A549 (cell line): ENCODE measurements around the gene AP3B1. TPM values are rescaled to one million over a fixed set of nuclear protein-coding genes. Genes with fewer than 3 reads are reported as not detected.

Experiments
- ATAC-seq, 2 experiments: fragments of 200-7000 bp in 1 of 2; fragments of >200 bp in 1 of 2; cut with Nextera tagmentation in 1 of 2; cut with Tn5 transposase in 1 of 2; 3 replicates each; pipeline versions ENCODE4 v1.8.0 to v1.9.1; 2018 to 2020; ENCODE audit warnings: mild to moderate bottlenecking in 1 of 2, moderate library complexity in 1 of 2
- CTCF ChIA-PET: fragments of 300-600 bp; sonication (Branson Sonifier 250); formaldehyde crosslinking; extraction: SDS; loops from one replicate; lab custom pipeline; 2021; ENCODE audit warnings: antibody characterized with exemption, inconsistent platforms; lab: Yijun Ruan, JAX
- POLR2A ChIA-PET: fragments of 350-600 bp; formaldehyde crosslinking; extraction: SDS; loops from one replicate; lab custom pipeline; 2021; ENCODE audit warnings: antibody characterized with exemption, inconsistent platforms; lab: Yijun Ruan, JAX
- DNase-seq, 2 experiments: peaks; one replicate each; pipeline versions ENCODE4 v3.0.0 to v3.0.0-alpha.2; 2011 to 2016; ENCODE audit warnings: low read depth in 1 of 2, low spot score in 1 of 2
- FAIRE-seq: peaks from 2 replicates; lab custom pipeline; 2011; peaks lifted over from hg19 to GRCh38; lab: Jason Lieb, UNC
- H3K27ac ChIP-seq, 2 experiments: fragments of >200 bp; sonication (Bioruptor Twin); formaldehyde crosslinking; 3 replicates each; pipeline ENCODE4 v1.5.1; 2016 to 2017
- H3K4me1 ChIP-seq: fragments of >200 bp; sonication (Bioruptor Twin); formaldehyde crosslinking; 3 replicates; pipeline ENCODE4 v1.6.1; 2016
- H3K4me2 ChIP-seq: fragments of >200 bp; sonication (Bioruptor Twin); formaldehyde crosslinking; 3 replicates; pipeline ENCODE4 v1.6.1; 2016
- H3K4me3 ChIP-seq: fragments of >200 bp; sonication (Bioruptor Twin); formaldehyde crosslinking; 3 replicates; pipeline ENCODE4 v1.5.1; 2016
- H3K9me3 ChIP-seq: fragments of >200 bp; sonication (Bioruptor Twin); formaldehyde crosslinking; 3 replicates; pipeline ENCODE4 v1.6.1; 2016
- CBX8 ChIP-seq: fragments of 200-600 bp; sonication (generic); IDR thresholded peaks from 2 replicates; pipeline ENCODE4 v1.6.1; 2016
- CEBPB ChIP-seq, 2 experiments: fragments of >200 bp in 1 of 2; sonication (Bioruptor Twin) in 1 of 2; formaldehyde crosslinking in 1 of 2; IDR thresholded peaks; 2 replicates each; pipeline ENCODE4 v1.6.1; 2012 to 2016
- ESRRA ChIP-seq: fragments of 150-350 bp; IDR thresholded peaks from 2 replicates; pipeline ENCODE4 v1.6.1; 2014; ENCODE audit warnings: mild to moderate bottlenecking, low read length, borderline replicate concordance
- FOXS1 ChIP-seq: fragments of 250-450 bp; sonication (Bioruptor Pico); IDR thresholded peaks from 2 replicates; pipeline ENCODE4 v1.5.0; 2020; ENCODE audit warnings: mild to moderate bottlenecking, moderate library complexity
- HEYL ChIP-seq: fragments of 250-450 bp; sonication (Bioruptor Pico); IDR thresholded peaks from 2 replicates; pipeline ENCODE4 v1.8.0; 2021; ENCODE audit warnings: mild to moderate bottlenecking, moderate library complexity
- KDM5A ChIP-seq: fragments of 200-600 bp; sonication (generic); IDR thresholded peaks from 2 replicates; pipeline ENCODE4 v1.6.1; 2016; ENCODE audit warnings: antibody characterized with exemption, mild to moderate bottlenecking
- MYC ChIP-seq: IDR thresholded peaks from 2 replicates; pipeline ENCODE4 v1.6.1; 2012; ENCODE audit warnings: mild to moderate bottlenecking, inconsistent platforms, low read length, improper control_type of control experiment, borderline replicate concordance
- PHF8 ChIP-seq: fragments of 200-600 bp; sonication (generic); IDR thresholded peaks from 2 replicates; pipeline ENCODE4 v1.6.1; 2016; ENCODE audit warnings: low read depth, mild to moderate bottlenecking, antibody characterized with exemption, moderate library complexity, borderline replicate concordance
- RAD21 ChIP-seq, 2 experiments: fragments of >200 bp in 1 of 2; sonication (Bioruptor Twin) in 1 of 2; formaldehyde crosslinking in 1 of 2; IDR thresholded peaks in 1 of 2; conservative IDR thresholded peaks in 1 of 2; 2 replicates in 1 of 2; 3 replicates in 1 of 2; pipeline ENCODE4 v1.6.1; 2012 to 2018; ENCODE audit warnings: inconsistent platforms in 1 of 2
- RARB ChIP-seq: fragments of 250-450 bp; sonication (Bioruptor Pico); IDR thresholded peaks from 2 replicates; pipeline ENCODE4 v1.8.0; 2021; ENCODE audit warnings: mild to moderate bottlenecking, moderate library complexity
- RCOR1 ChIP-seq: fragments of 150-350 bp; IDR thresholded peaks from 2 replicates; pipeline ENCODE4 v1.6.1; 2014; ENCODE audit warnings: antibody characterized with exemption, low read length, low read depth
- RFX5 ChIP-seq: fragments of 450-650 bp; IDR thresholded peaks from 2 replicates; pipeline ENCODE4 v1.7.1; 2014; ENCODE audit warnings: antibody characterized with exemption, mild to moderate bottlenecking, moderate library complexity
- TFCP2L1 ChIP-seq: fragments of 250-450 bp; sonication (Bioruptor Pico); IDR thresholded peaks from 2 replicates; pipeline ENCODE4 v1.5.0; 2021; ENCODE audit warnings: mild to moderate bottlenecking
- ZFP36 ChIP-seq: fragments of 450-650 bp; IDR thresholded peaks from 2 replicates; pipeline ENCODE4 v1.6.1; 2014; ENCODE audit warnings: borderline replicate concordance; ENCODE audit not compliant: partially characterized antibody
- ZSCAN20 ChIP-seq: fragments of 250-450 bp; sonication (Bioruptor Pico); IDR thresholded peaks from 2 replicates; pipeline ENCODE4 v1.8.0; 2022; ENCODE audit warnings: mild to moderate bottlenecking, moderate library complexity
- WGBS: methylation state at CpG from one replicate; pipeline ENCODE4 v1.1.6; 2017; ENCODE audit errors: missing lambda C conversion rate; 5-methylcytosine and 5-hydroxymethylcytosine counted together
- polyA plus RNA-seq, 4 experiments: library from polyadenylated mRNA; depleted of rRNA in 3 of 4; stranded (reverse); fragments of >200 nt; fragmentation: RNase III in 1 of 4; extraction: RNeasy Plus Mini Kit Qiagen cat#74134 plus additional on column Dnase treatment in 1 of 4; gene quantifications; 2 replicates in 3 of 4; 3 replicates in 1 of 4; pipeline ENCODE4 v1.2.3, GENCODE V29; 2011 to 2017
- TF ChIP-seq, protein P1 (sequence below): IDR thresholded peaks from 2 replicates; pipeline ENCODE4 v1.6.1; 2012
- TF ChIP-seq, protein P2 (sequence below): IDR thresholded peaks from 2 replicates; pipeline ENCODE4 v1.6.1; 2012; ENCODE audit warnings: low read depth, borderline replicate concordance
- TF ChIP-seq, protein P3 (sequence below): IDR thresholded peaks from 2 replicates; pipeline ENCODE4 v1.6.1; 2012
- TF ChIP-seq, protein P4 (sequence below): fragments of 200-600 bp; sonication (generic); IDR thresholded peaks from 2 replicates; pipeline ENCODE4 v1.6.1; 2016; ENCODE audit warnings: antibody characterized with exemption, mild to moderate bottlenecking, moderate library complexity
- TF ChIP-seq, protein P5 (sequence below): fragments of >200 bp; sonication (Bioruptor Twin); formaldehyde crosslinking; IDR thresholded peaks from 3 replicates; pipeline ENCODE4 v1.6.1; 2016
- TF ChIP-seq, protein P6 (sequence below): fragments of 450-650 bp; IDR thresholded peaks from 2 replicates; pipeline ENCODE4 v1.6.1; 2014; ENCODE audit warnings: antibody characterized with exemption

AP3B1 gene
- polyA plus RNA-seq, 2 of the 4 experiments (the other 2 are of a cell fraction): 52.4 to 70.5 TPM

DNA sequence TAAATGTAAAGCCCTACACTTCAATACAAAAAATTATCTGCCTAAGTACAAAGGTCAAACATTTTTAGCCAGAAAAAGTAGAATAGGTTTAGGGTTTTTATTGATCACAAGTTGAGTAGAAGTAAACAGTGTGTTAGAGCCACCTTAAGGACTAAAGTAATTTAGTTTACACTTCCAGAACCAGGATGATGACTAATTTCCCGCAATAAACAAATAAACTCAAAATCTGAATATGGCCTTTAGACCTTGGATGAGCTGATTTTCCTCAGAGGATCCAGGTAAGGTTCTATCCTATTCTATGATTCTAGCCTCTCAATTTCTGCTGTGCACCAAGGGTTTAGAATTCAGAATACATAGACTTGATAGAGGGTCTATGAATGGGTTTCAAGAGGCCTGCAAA is 338.9 kb downstream of the AP3B1 start (continued):
- TF ChIP-seq, protein P1, sequence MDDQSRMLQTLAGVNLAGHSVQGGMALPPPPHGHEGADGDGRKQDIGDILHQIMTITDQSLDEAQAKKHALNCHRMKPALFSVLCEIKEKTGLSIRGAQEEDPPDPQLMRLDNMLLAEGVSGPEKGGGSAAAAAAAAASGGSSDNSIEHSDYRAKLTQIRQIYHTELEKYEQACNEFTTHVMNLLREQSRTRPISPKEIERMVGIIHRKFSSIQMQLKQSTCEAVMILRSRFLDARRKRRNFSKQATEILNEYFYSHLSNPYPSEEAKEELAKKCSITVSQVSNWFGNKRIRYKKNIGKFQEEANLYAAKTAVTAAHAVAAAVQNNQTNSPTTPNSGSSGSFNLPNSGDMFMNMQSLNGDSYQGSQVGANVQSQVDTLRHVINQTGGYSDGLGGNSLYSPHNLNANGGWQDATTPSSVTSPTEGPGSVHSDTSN: no peak
- TF ChIP-seq RFX5 (no peak), PHF8 (no peak), HEYL (no peak)
- TF ChIP-seq, all 56 proteins: peak for 0

DNA sequence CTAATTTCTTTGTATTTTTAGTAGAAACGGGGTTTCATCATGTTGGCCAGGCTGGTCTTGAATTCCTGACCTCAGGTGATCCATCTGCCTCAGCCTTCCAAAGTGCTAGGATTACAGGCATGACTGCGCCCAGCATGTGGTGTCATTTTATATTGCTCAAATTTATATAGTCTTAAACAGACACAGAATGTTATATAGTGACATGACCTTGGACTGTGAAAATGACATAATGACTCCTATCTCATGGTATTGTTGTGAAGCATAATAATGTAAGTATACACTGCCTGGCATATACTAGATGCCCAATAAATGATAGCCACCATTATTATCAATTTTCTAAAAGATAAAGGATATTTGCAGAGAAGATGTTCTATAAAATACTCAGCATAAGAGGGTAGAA is 341.1 kb downstream of the AP3B1 start:
- FAIRE-seq (no peak), DNase-seq (no peak), ATAC-seq (no peak)
- Histone ChIP-seq H3K4me2 (no peak overlapping the region), H3K4me3 (no peak overlapping the region), H3K27ac (no peak overlapping the region), H3K9me3 (peaks cover 3% of the 10 kb centered on the region; the same call in 1 of the 3 replicates), H3K4me1 (no peaks in the 10 kb centered on the region)
- TF ChIP-seq, protein P2, sequence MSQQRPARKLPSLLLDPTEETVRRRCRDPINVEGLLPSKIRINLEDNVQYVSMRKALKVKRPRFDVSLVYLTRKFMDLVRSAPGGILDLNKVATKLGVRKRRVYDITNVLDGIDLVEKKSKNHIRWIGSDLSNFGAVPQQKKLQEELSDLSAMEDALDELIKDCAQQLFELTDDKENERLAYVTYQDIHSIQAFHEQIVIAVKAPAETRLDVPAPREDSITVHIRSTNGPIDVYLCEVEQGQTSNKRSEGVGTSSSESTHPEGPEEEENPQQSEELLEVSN: no peak
- TF ChIP-seq CBX8: no peak
- no peak for TF ChIP-seq MYC
- TF ChIP-seq, protein P3, sequence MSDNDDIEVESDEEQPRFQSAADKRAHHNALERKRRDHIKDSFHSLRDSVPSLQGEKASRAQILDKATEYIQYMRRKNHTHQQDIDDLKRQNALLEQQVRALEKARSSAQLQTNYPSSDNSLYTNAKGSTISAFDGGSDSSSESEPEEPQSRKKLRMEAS: no peak
- TF ChIP-seq TFCP2L1 (CRISPR knock-in tag): no peak
- no peak for TF ChIP-seq PHF8
- TF ChIP-seq, protein P1: no peak
- WGBS: 62% methylated on average over 2 of the region's 2 CpGs
- CTCF ChIA-PET: no interaction called here
- POLR2A ChIA-PET: no interaction called here

DNA sequence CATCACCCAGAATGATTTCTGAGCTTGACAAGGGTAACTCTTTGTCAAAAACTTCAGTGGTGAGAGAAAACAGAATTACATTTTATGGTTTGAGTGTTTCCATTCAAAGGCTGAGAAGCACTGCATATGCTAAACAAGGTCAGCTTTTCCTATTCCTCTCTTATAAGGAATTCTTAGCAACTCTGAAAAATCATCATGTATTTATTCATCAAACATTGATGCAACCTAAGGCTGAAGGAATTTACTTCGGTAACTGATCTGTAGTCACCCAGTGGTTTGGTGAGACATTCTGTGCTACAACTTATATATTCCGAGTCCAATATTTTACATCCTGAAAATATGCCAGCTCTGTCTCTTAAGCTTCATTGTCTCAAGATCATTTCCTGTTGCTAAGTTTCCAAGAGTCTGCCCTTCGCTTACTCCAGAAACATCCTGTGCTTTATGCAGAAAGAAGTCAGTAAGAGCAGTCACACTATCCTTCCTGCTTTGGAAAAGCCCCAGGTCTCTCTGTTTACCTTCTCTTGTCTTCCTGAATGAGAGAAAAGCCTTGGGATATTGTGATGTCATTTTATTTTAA is 341.8 kb downstream of the AP3B1 start:
- POLR2A ChIA-PET: no interaction called here
- no peak for FAIRE-seq
- CTCF ChIA-PET: interaction anchor here (1.1 kb wide), 1 partner anchor 10 kb away, joined by 3 read pairs; no protein-coding TSS in a partner anchor
- no peak overlapping the region for H3K4me3 ChIP-seq
- H3K27ac ChIP-seq: no peak overlapping the region
- no peak for ATAC-seq
- peaks cover 3% of the 10 kb centered on the region; the same call in 1 of the 3 replicates for H3K9me3 ChIP-seq
- no peaks in the 10 kb centered on the region for H3K4me1 ChIP-seq
- no peak overlapping the region for H3K4me2 ChIP-seq
- WGBS: 90% methylated on average over 3 of the region's 3 CpGs
- DNase-seq: no peak
- no peak for TF ChIP-seq RARB
- TF ChIP-seq TFCP2L1 (CRISPR knock-in tag): no peak
- TF ChIP-seq ZFP36: no peak
- no peak for TF ChIP-seq CEBPB (IDR thresholded peaks at IDR 0.05)
- TF ChIP-seq, protein P4, sequence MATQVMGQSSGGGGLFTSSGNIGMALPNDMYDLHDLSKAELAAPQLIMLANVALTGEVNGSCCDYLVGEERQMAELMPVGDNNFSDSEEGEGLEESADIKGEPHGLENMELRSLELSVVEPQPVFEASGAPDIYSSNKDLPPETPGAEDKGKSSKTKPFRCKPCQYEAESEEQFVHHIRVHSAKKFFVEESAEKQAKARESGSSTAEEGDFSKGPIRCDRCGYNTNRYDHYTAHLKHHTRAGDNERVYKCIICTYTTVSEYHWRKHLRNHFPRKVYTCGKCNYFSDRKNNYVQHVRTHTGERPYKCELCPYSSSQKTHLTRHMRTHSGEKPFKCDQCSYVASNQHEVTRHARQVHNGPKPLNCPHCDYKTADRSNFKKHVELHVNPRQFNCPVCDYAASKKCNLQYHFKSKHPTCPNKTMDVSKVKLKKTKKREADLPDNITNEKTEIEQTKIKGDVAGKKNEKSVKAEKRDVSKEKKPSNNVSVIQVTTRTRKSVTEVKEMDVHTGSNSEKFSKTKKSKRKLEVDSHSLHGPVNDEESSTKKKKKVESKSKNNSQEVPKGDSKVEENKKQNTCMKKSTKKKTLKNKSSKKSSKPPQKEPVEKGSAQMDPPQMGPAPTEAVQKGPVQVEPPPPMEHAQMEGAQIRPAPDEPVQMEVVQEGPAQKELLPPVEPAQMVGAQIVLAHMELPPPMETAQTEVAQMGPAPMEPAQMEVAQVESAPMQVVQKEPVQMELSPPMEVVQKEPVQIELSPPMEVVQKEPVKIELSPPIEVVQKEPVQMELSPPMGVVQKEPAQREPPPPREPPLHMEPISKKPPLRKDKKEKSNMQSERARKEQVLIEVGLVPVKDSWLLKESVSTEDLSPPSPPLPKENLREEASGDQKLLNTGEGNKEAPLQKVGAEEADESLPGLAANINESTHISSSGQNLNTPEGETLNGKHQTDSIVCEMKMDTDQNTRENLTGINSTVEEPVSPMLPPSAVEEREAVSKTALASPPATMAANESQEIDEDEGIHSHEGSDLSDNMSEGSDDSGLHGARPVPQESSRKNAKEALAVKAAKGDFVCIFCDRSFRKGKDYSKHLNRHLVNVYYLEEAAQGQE: no peak
- TF ChIP-seq ESRRA: no peak
- TF ChIP-seq, protein P2: no peak
- no peak for TF ChIP-seq FOXS1 (CRISPR knock-in tag)
- TF ChIP-seq ZSCAN20 (CRISPR knock-in tag): no peak
- no peak for TF ChIP-seq KDM5A
- TF ChIP-seq, protein P5, sequence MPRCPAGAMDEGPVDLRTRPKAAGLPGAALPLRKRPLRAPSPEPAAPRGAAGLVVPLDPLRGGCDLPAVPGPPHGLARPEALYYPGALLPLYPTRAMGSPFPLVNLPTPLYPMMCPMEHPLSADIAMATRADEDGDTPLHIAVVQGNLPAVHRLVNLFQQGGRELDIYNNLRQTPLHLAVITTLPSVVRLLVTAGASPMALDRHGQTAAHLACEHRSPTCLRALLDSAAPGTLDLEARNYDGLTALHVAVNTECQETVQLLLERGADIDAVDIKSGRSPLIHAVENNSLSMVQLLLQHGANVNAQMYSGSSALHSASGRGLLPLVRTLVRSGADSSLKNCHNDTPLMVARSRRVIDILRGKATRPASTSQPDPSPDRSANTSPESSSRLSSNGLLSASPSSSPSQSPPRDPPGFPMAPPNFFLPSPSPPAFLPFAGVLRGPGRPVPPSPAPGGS: no peak
- no peak for TF ChIP-seq RCOR1
- TF ChIP-seq, protein P1: no peak
- TF ChIP-seq RAD21 (conservative IDR thresholded peaks at IDR 0.05 in 1 of 2, IDR thresholded peaks at IDR 0.05 in 1 of 2): no peak
- TF ChIP-seq, protein P6, sequence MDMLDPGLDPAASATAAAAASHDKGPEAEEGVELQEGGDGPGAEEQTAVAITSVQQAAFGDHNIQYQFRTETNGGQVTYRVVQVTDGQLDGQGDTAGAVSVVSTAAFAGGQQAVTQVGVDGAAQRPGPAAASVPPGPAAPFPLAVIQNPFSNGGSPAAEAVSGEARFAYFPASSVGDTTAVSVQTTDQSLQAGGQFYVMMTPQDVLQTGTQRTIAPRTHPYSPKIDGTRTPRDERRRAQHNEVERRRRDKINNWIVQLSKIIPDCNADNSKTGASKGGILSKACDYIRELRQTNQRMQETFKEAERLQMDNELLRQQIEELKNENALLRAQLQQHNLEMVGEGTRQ: no peak
